ENCODE results near the gene MS4A6E.

MS4A6E gene

GRCh38 chr11:60315871-60316270 lies 11.2 kb upstream of the MS4A6E start:
- Histone ChIP-seq H3K4me3 (ENCODE audit: low read depth, low read length, poor library complexity, severe bottlenecking) (no peak overlapping the region), H3K9me2 (ENCODE audit: low read depth, low read length) (no peaks in the 10 kb centered on the region), H3K27ac (ENCODE audit: low read depth, low read length, poor library complexity, severe bottlenecking) (no peak overlapping the region), H3K36me3 (ENCODE audit: insufficient read depth, low read length) (no peaks in the 10 kb centered on the region), H3K9me3 (ENCODE audit: low read length) (no peaks in the 10 kb centered on the region), H3K9ac (ENCODE audit: low read length) (no peak overlapping the region), H4K20me1 (ENCODE audit: insufficient read depth, low read length) (no peaks in the 10 kb centered on the region), H3F3A (ENCODE audit: insufficient read depth, low read length) (no peaks in the 10 kb centered on the region), H3K4me1 (ENCODE audit: insufficient read depth, low read length, severe bottlenecking) (no peaks in the 10 kb centered on the region), H2AFZ (ENCODE audit: low read length) (no peak overlapping the region), H3K4me2 (ENCODE audit: low read length) (no peak overlapping the region), H3K27me3 (ENCODE audit: insufficient read depth, low read length) (no peaks in the 10 kb centered on the region), H3K79me2 (ENCODE audit: insufficient read depth, low read length) (no peaks in the 10 kb centered on the region)
- no peak for TF ChIP-seq EZH2 (IDR thresholded peaks at IDR 0.05; ENCODE audit: borderline replicate concordance, low read length)
- TF ChIP-seq, protein P1, sequence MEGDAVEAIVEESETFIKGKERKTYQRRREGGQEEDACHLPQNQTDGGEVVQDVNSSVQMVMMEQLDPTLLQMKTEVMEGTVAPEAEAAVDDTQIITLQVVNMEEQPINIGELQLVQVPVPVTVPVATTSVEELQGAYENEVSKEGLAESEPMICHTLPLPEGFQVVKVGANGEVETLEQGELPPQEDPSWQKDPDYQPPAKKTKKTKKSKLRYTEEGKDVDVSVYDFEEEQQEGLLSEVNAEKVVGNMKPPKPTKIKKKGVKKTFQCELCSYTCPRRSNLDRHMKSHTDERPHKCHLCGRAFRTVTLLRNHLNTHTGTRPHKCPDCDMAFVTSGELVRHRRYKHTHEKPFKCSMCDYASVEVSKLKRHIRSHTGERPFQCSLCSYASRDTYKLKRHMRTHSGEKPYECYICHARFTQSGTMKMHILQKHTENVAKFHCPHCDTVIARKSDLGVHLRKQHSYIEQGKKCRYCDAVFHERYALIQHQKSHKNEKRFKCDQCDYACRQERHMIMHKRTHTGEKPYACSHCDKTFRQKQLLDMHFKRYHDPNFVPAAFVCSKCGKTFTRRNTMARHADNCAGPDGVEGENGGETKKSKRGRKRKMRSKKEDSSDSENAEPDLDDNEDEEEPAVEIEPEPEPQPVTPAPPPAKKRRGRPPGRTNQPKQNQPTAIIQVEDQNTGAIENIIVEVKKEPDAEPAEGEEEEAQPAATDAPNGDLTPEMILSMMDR (IDR thresholded peaks at IDR 0.05; ENCODE audit: low read length) = no peak

GRCh38 chr11:60316317-60316716 lies 10.7 kb upstream of the MS4A6E start:
- Histone ChIP-seq H2AFZ (ENCODE audit: low read length) (no peak overlapping the region), H3K9ac (ENCODE audit: low read length) (no peak overlapping the region), H4K20me1 (ENCODE audit: insufficient read depth, low read length) (no peaks in the 10 kb centered on the region), H3K9me2 (ENCODE audit: low read depth, low read length) (no peaks in the 10 kb centered on the region), H3K36me3 (ENCODE audit: insufficient read depth, low read length) (no peaks in the 10 kb centered on the region), H3K27ac (ENCODE audit: low read depth, low read length, poor library complexity, severe bottlenecking) (no peak overlapping the region), H3K79me2 (ENCODE audit: insufficient read depth, low read length) (no peaks in the 10 kb centered on the region), H3K9me3 (ENCODE audit: low read length) (no peaks in the 10 kb centered on the region), H3K27me3 (ENCODE audit: insufficient read depth, low read length) (no peaks in the 10 kb centered on the region), H3K4me3 (ENCODE audit: low read depth, low read length, poor library complexity, severe bottlenecking) (no peak overlapping the region), H3K4me2 (ENCODE audit: low read length) (no peak overlapping the region), H3F3A (ENCODE audit: insufficient read depth, low read length) (no peaks in the 10 kb centered on the region), H3K4me1 (ENCODE audit: insufficient read depth, low read length, severe bottlenecking) (no peaks in the 10 kb centered on the region)
- TF ChIP-seq, protein P1 (IDR thresholded peaks at IDR 0.05; ENCODE audit: low read length) = no peak

- Histone ChIP-seq H2AFZ (ENCODE audit: low read length) (no peak overlapping the region), H3K27me3 (ENCODE audit: insufficient read depth, low read length) (no peaks in the 10 kb centered on the region), H4K20me1 (ENCODE audit: insufficient read depth, low read length) (no peaks in the 10 kb centered on the region), H3K4me2 (ENCODE audit: low read length) (no peak overlapping the region), H3K9me3 (ENCODE audit: low read length) (no peaks in the 10 kb centered on the region), H3K27ac (ENCODE audit: low read depth, low read length, poor library complexity, severe bottlenecking) (no peak overlapping the region), H3F3A (ENCODE audit: insufficient read depth, low read length) (no peaks in the 10 kb centered on the region), H3K4me1 (ENCODE audit: insufficient read depth, low read length, severe bottlenecking) (no peaks in the 10 kb centered on the region), H3K79me2 (ENCODE audit: insufficient read depth, low read length) (no peaks in the 10 kb centered on the region), H3K4me3 (ENCODE audit: low read depth, low read length, poor library complexity, severe bottlenecking) (no peak overlapping the region), H3K36me3 (ENCODE audit: insufficient read depth, low read length) (no peaks in the 10 kb centered on the region), H3K9ac (ENCODE audit: low read length) (no peak overlapping the region), H3K9me2 (ENCODE audit: low read depth, low read length) (no peaks in the 10 kb centered on the region)
- TF ChIP-seq, protein P1 (IDR thresholded peaks at IDR 0.05; ENCODE audit: low read length) = no peak
These were observed 8.3 kb upstream of the MS4A6E start for GRCh38 chr11:60318726-60319125.

All from OCI-LY1 (cell line).